Adipocyte (in vitro differentiated cells): ENCODE results near the gene AHNAK2.

Experiments
- DNase-seq: peaks from one replicate; pipeline ENCODE4 v3.0.0-alpha.2; 2015; ENCODE audit warnings: low read depth
- H3K27me3 ChIP-seq: replicated peaks from 2 replicates; pipeline ENCODE4 v1.7.0; 2013; ENCODE audit warnings: mild to moderate bottlenecking, low read length, moderate library complexity; ENCODE audit not compliant: control insufficient read depth, insufficient read depth
- H3K36me3 ChIP-seq: 2 replicates; pipeline ENCODE4 v1.7.0; 2013; ENCODE audit warnings: low read length, mild to moderate bottlenecking, moderate library complexity; ENCODE audit not compliant: control insufficient read depth, insufficient read depth, severe bottlenecking
- H3K4me1 ChIP-seq: 2 replicates; pipeline ENCODE4 v1.7.0; 2013; ENCODE audit warnings: mild to moderate bottlenecking, low read length, moderate library complexity; ENCODE audit not compliant: control insufficient read depth, insufficient read depth
- H3K4me3 ChIP-seq: 2 replicates; pipeline ENCODE4 v1.7.0; 2013; ENCODE audit warnings: mild to moderate bottlenecking, low read length, moderate library complexity
- H3K9ac ChIP-seq: 2 replicates; pipeline ENCODE4 v1.7.0; 2013; ENCODE audit warnings: mild to moderate bottlenecking, low read length, moderate library complexity
- H3K9me3 ChIP-seq: 2 replicates; pipeline ENCODE4 v1.7.0; 2013; ENCODE audit warnings: mild to moderate bottlenecking, low read length, moderate library complexity; ENCODE audit not compliant: control insufficient read depth

The AHNAK2 gene

DNA sequence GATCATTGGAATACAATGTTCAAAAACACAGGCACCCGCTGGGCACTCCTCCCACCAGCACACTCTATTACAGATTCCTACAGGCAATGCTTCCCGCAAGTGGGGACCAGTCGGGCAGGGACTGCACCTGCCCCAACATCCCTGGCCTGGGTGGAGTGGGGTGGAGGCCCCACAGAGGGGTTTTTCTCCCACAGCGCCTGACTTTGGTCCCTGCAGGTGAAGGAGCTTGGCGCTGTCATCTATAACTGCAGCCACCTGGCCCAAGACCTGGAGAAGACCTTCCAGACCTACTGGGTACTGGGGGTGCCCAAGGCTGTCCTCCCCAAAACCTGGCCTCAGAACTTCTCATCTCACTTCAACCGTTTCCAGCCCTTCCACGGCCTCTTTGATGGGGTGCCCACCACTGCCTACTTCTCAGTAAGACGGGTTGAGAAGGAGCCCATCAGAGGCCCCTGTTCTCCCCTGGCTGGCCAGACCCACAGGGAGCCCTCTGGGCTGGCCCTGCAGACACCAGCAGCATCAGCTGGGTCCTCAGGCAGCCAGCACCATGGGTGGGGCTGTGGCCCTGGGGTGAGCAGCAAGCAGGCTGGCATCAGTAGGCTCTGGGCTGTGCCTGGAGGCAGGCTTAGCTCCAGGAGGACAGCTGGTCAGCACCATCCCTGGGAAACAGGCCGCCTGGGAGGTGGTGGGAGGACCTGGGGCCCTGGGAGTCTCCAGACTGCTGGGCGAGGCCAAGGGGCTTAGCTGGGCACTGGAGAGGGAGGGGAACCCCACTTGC lies 47.5 kb downstream of the AHNAK2 start:
- Histone ChIP-seq H3K4me3 (no peak overlapping the region), H3K9ac (no peak overlapping the region), H3K27me3 (peaks cover 14% of the 10 kb centered on the region), H3K36me3 (no peaks in the 10 kb centered on the region), H3K9me3 (no peaks in the 10 kb centered on the region), H3K4me1 (no peaks in the 10 kb centered on the region)
- DNase-seq = no peak

DNA sequence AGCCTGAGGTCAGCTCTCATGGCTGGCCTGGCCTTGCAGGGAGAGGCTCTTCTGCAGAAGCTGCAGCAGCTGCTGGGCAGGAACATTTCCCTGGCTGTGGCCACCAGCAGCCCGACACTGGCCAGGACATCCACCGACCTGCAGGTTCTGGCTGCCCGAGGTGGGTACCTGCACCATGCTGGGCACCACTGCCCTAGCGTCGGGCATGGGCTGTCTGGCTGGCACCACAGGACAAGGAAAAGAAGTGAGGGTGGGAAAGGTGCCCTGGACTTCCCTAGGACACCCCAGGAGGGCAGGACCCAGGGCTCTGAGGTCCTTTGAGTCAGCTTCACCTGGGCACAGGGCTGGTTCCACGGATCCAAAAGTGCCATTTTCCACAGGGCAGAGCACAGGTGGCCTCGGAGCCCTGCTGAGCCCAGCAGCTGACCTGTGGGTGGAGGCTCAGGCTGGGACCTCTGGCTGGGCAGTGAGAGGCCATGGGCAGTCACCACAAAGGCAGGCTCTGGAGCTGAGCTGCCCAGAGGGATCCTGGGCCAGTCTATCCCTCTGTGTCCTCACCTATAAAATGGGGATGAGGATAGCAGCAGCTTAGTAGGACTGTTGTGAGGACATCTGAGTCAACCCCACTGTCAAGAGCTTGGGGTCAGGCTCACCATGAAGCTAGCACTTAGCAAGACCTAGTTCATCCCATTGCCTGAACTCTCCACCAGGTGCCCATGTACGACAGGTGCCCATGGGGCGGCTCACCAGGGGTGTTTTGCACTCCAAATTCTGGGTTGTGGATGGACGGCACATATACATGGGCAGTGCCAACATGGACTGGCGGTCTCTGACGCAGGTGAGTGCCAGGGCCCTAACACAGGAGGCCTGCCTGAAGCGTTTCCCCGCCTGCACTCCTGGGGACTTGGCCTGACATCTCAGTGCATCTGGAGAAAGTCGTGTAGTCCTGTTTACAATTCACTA lies 48.6 kb downstream of the AHNAK2 start:
- no peak for DNase-seq
- H3K4me1 ChIP-seq = no peaks in the 10 kb centered on the region
- peaks cover under 1% of the 10 kb centered on the region for H3K9me3 ChIP-seq
- H3K36me3 ChIP-seq = no peaks in the 10 kb centered on the region
- peaks cover 11% of the 10 kb centered on the region for H3K27me3 ChIP-seq
- H3K4me3 ChIP-seq = no peak overlapping the region
- no peak overlapping the region for H3K9ac ChIP-seq

- Histone ChIP-seq H3K36me3 (no peaks in the 10 kb centered on the region), H3K9ac (no peak overlapping the region), H3K4me1 (no peaks in the 10 kb centered on the region), H3K4me3 (no peak overlapping the region), H3K27me3 (peaks cover 11% of the 10 kb centered on the region), H3K9me3 (peaks cover 7% of the 10 kb centered on the region)
- DNase-seq = no peak
These were observed 49.6 kb downstream of the AHNAK2 start for GRCh38 chr14:104928391-104929133.

DNA sequence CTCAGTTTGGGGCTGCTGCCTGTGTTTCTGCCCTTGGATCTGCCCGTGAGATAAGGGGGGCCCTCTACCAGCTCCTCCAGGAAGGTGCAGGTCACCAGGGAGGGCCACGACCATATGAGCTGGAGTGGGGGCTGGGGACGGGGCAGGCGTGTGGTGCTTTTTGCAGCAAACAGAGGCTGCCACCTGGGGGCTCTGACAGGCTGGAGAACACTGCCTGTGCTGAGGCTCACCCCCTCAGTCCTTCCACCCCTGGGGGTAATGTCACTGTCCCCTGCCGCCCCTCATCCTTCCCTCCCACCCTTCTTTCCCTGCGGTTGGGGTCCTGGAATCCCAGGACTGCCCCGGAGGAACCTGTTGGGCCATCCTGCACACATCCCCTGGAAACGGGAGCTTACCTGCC lies 50.3 kb downstream of the AHNAK2 start:
- H3K9me3 ChIP-seq = peaks cover 7% of the 10 kb centered on the region
- no peak for DNase-seq
- H3K36me3 ChIP-seq = no peaks in the 10 kb centered on the region
- no peak overlapping the region for H3K4me3 ChIP-seq
- peaks cover 11% of the 10 kb centered on the region for H3K27me3 ChIP-seq
- H3K9ac ChIP-seq = no peak overlapping the region
- H3K4me1 ChIP-seq = no peaks in the 10 kb centered on the region

DNA sequence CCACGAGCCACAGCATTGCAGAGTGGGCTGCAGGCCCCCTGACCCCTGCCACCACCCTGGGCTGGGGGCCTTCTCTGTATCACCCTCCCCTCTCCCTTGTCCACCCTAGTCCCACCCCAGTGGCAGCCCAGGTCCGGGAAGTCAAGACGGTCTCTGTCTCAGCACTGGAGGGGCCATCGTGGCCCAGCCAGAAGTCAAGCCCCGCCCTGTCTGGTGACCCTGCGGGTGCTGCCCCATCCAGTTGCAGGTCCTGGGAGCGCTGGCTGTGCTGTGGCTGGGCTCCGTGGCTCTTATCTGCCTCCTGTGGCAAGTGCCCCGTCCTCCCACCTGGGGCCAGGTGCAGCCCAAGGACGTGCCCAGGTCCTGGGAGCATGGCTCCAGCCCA lies 50.8 kb downstream of the AHNAK2 start:
- H3K9me3 ChIP-seq = peaks cover 7% of the 10 kb centered on the region
- no peaks in the 10 kb centered on the region for H3K4me1 ChIP-seq
- H3K36me3 ChIP-seq = no peaks in the 10 kb centered on the region
- peaks cover 11% of the 10 kb centered on the region for H3K27me3 ChIP-seq
- H3K4me3 ChIP-seq = no peak overlapping the region
- no peak overlapping the region for H3K9ac ChIP-seq
- no peak for DNase-seq

DNA sequence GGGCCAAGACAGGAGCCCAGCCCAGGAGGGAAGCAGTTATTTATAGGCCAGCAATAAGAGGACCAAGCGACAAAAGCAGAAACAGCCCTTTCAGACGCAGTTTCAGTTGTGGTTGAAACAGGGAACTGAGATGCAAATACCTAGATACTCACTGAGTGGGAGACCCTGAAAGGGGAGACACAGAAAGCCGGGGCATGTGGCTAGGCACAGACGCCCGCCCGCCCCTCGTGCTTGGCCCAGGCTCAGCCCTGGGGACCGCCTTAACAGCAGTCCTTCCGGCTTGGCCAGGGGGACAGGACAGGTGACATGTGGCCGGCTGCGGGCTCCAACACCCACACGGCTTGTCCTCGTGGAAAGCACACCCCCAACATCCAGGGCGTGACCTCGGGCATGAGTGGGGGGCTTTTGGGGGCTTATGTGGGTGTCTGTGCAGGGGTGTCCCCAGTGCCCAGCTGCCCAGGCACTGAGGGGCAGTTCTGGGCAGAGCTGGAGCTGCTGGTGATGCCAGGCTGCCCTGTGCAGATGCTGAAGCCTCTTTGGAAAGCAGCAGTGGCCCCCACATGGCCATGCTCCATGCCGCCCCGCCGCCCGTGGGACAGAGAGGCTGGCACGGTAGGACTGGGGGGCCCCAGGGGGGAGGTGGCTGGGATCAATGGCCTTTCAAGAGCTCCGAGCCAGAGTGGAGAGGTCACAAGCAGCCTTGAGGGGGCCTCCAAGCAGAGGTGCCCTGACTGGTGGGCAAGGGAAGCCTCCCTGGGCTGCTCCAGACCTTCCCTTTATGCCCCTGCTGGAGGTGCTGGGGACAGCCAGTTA lies 51.3 kb downstream of the AHNAK2 start:
- H3K36me3 ChIP-seq = no peaks in the 10 kb centered on the region
- no peaks in the 10 kb centered on the region for H3K4me1 ChIP-seq
- no peak overlapping the region for H3K4me3 ChIP-seq
- peaks cover 7% of the 10 kb centered on the region for H3K9me3 ChIP-seq
- no peak for DNase-seq
- H3K9ac ChIP-seq = no peak overlapping the region
- peaks cover 11% of the 10 kb centered on the region for H3K27me3 ChIP-seq

- H3K4me1 ChIP-seq = no peaks in the 10 kb centered on the region
- no peak overlapping the region for H3K4me3 ChIP-seq
- H3K27me3 ChIP-seq = peaks cover 11% of the 10 kb centered on the region
- no peak for DNase-seq
- H3K9me3 ChIP-seq = peaks cover 7% of the 10 kb centered on the region
- H3K9ac ChIP-seq = no peak overlapping the region
- H3K36me3 ChIP-seq = no peaks in the 10 kb centered on the region
These were observed 52.1 kb downstream of the AHNAK2 start for GRCh38 chr14:104925855-104926609.

DNA sequence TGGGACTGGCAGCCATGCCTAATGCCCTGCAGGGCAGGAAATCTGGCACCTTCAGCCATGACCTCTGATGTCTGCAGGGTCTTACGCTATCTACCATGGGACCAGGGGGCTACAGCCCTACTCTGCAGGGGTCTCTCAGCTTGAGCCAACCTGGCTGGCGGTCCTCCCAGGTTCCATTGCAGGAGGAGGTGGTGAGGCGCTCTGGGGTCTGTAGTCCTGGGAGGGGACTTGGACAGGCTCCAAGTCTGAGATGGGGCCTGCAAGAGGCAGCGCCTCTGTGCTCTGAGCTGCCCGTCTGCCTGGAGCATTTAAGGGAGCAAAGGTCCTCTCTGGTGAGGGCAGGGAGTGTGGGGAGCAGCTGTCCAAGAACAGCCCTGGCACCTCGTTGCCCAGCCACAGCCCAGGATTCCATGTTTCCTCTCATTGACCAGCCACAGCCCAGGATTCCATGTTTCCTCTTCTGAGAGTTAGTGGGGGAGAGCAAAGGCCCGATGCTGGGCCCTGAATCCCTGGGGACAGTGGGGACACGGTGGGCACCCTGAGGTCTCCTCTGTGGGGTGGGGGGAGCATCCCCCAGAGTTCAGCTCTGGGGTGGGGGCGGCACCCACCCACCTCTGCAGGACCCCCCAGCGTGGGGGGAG lies 52.8 kb downstream of the AHNAK2 start:
- no peaks in the 10 kb centered on the region for H3K36me3 ChIP-seq
- peaks cover 7% of the 10 kb centered on the region for H3K9me3 ChIP-seq
- H3K4me1 ChIP-seq = no peaks in the 10 kb centered on the region
- DNase-seq = no peak
- H3K9ac ChIP-seq = no peak overlapping the region
- H3K4me3 ChIP-seq = no peak overlapping the region
- peaks cover 11% of the 10 kb centered on the region for H3K27me3 ChIP-seq

GRCh38 chr14:104924421-104925213 lies 53.6 kb downstream of the AHNAK2 start, which contains the start of gene PLD4:
Gene PLD4, plus strand, starts transcription at chr14:104924879. Its CDS starts 2,262 bp downstream, at chr14:104927141.
- DNase-seq = no peak

More at GRCh38 chr14:104924421-104925213, 53.6 kb downstream of the AHNAK2 start, which contains the start of gene PLD4:
- no peak within 1 kb of the TSS for H3K4me3 ChIP-seq
- no peaks in the 10 kb centered on the region for H3K36me3 ChIP-seq
- H3K4me1 ChIP-seq = no peaks in the 10 kb centered on the region
- no peak within 1 kb of the TSS for H3K9ac ChIP-seq
- H3K27me3 ChIP-seq = peaks cover 10% of the 10 kb centered on the region
- H3K9me3 ChIP-seq = peaks cover 7% of the 10 kb centered on the region
